PFSK-1 (cell line): ENCODE measurements around the gene ICE2.

Experiments used
- FOXP2 ChIP-seq: optimal IDR thresholded peaks from 2 replicates; pipeline ENCODE3; 2011; ENCODE audit warnings: borderline replicate concordance, control low read depth, inconsistent platforms; ENCODE audit not compliant: insufficient read depth; ENCODE audit errors: extremely low read length, extremely low read depth
- POLR2AphosphoS5 ChIP-seq: IDR thresholded peaks from 2 replicates; pipeline ENCODE4 v1.6.1; 2012; ENCODE audit warnings: low read depth, mild to moderate bottlenecking, control low read depth, low read length, moderate library complexity
- REST ChIP-seq, 2 experiments: IDR thresholded peaks; 2 replicates each; pipeline versions ENCODE4 v1.6.1 to v1.8.0; 2011 to 2012; ENCODE audit warnings: low read depth in 2 of 2, low read length in 2 of 2, control low read depth in 1 of 2, inconsistent platforms in 1 of 2, mild to moderate bottlenecking in 1 of 2, moderate library complexity in 1 of 2; ENCODE audit not compliant: insufficient read depth in 1 of 2
- SIN3A ChIP-seq: IDR thresholded peaks from 2 replicates; pipeline ENCODE4 v1.6.1; 2012; ENCODE audit warnings: mild to moderate bottlenecking, low read length, moderate library complexity, borderline replicate concordance; ENCODE audit not compliant: insufficient read depth
- TAF1 ChIP-seq: IDR thresholded peaks from 2 replicates; pipeline ENCODE4 v1.6.1; 2012; ENCODE audit warnings: low read length, control low read depth, borderline replicate concordance; ENCODE audit not compliant: insufficient read depth

The ICE2 gene

GRCh38 chr15:60464836-60465630 lies 13.9 kb downstream of the ICE2 start:
- no peak for TF ChIP-seq REST (IDR thresholded peaks at IDR 0.05; ENCODE audit: insufficient read depth in 1 of 2, low read depth in 2 of 2, low read length in 2 of 2)
- TF ChIP-seq TAF1 = no peak

- TF ChIP-seq POLR2AphosphoS5 (no peak), REST (IDR thresholded peaks at IDR 0.05; ENCODE audit: insufficient read depth in 1 of 2, low read depth in 2 of 2, low read length in 2 of 2) (no peak), FOXP2 (no peak), TAF1 (no peak), SIN3A (no peak)
These were observed 16.9 kb downstream of the ICE2 start for GRCh38 chr15:60462027-60462426.

- TF ChIP-seq POLR2AphosphoS5 (no peak), REST (IDR thresholded peaks at IDR 0.05; ENCODE audit: insufficient read depth in 1 of 2, low read depth in 2 of 2, low read length in 2 of 2) (no peak), SIN3A (no peak), FOXP2 (no peak), TAF1 (no peak)
These were observed 18.0 kb downstream of the ICE2 start for GRCh38 chr15:60460931-60461330.

- TF ChIP-seq FOXP2 = no peak
- no peak for TF ChIP-seq SIN3A
- no peak for TF ChIP-seq REST (IDR thresholded peaks at IDR 0.05; ENCODE audit: insufficient read depth in 1 of 2, low read depth in 2 of 2, low read length in 2 of 2)
- no peak for TF ChIP-seq POLR2AphosphoS5
- no peak for TF ChIP-seq TAF1
These were observed 20.2 kb downstream of the ICE2 start for GRCh38 chr15:60458721-60459120.

- TF ChIP-seq POLR2AphosphoS5 (no peak), FOXP2 (no peak), TAF1 (no peak), REST (IDR thresholded peaks at IDR 0.05; ENCODE audit: insufficient read depth in 1 of 2, low read depth in 2 of 2, low read length in 2 of 2) (no peak), SIN3A (no peak)
These were observed 21.0 kb downstream of the ICE2 start for GRCh38 chr15:60457985-60458384.
